HFFc6 (cell line): ENCODE data around the gene RNF144A. TPM values are rescaled to one million over a fixed set of nuclear protein-coding genes. Genes with fewer than 3 reads are reported as not detected.

ENCODE experiments used
- DNase-seq: peaks from one replicate; pipeline ENCODE4 v3.0.0-alpha.2; 2018
- H3K27ac Mint-ChIP-seq: 2 replicates; pipeline ENCODE4 v1.8.0; 2020; ENCODE audit warnings: mild to moderate bottlenecking, mixed read lengths
- H3K27me3 Mint-ChIP-seq: 2 replicates; pipeline ENCODE4 v1.8.0; 2021; ENCODE audit warnings: mild to moderate bottlenecking, moderate library complexity, mixed read lengths; ENCODE audit not compliant: insufficient read depth
- H3K36me3 Mint-ChIP-seq: 2 replicates; pipeline ENCODE4 v1.8.0; 2021; ENCODE audit warnings: low read depth, mixed read lengths
- H3K4me1 Mint-ChIP-seq: 2 replicates; pipeline ENCODE4 v1.8.0; 2020; ENCODE audit warnings: low read depth, mixed read lengths
- H3K4me3 Mint-ChIP-seq: 2 replicates; pipeline ENCODE4 v1.8.0; 2020; ENCODE audit warnings: mild to moderate bottlenecking, moderate library complexity, mixed read lengths
- H3K9me3 Mint-ChIP-seq: 2 replicates; pipeline ENCODE4 v1.8.0; 2020; ENCODE audit warnings: mild to moderate bottlenecking, mixed read lengths
- CTCF ChIP-seq: fragments of 200-600 bp; sonication (generic); IDR thresholded peaks from 2 replicates; pipeline ENCODE4 v1.5.0; 2021; ENCODE audit warnings: antibody characterized with exemption, mild to moderate bottlenecking
- total RNA-seq, 6 experiments: library from RNA; stranded (reverse); fragmentation: NEBNext Ultra II Directional; extraction: Animal tissue kit (Norgen Biotek cat#: 25700); gene quantifications; 2 replicates in 1 of 6; 3 replicates in 5 of 6; pipeline ENCODE4 v1.2.3, GENCODE V29; 2021

Gene RNF144A
- total RNA-seq, 6 experiments from 2014 or later = not detected

GRCh38 chr2:6986912-6987361 is 69.7 kb downstream of the RNF144A start:
- H3K9me3 Mint-ChIP-seq = peaks cover 60% of the 10 kb centered on the region
- no peaks in the 10 kb centered on the region for H3K4me1 Mint-ChIP-seq
- no peaks in the 10 kb centered on the region; the same call in 1 of the 2 replicates for H3K36me3 Mint-ChIP-seq
- no peak overlapping the region for H3K27ac Mint-ChIP-seq
- no peaks in the 10 kb centered on the region; the same call in 1 of the 2 replicates for H3K27me3 Mint-ChIP-seq
- TF ChIP-seq CTCF = no peak
- no peak overlapping the region for H3K4me3 Mint-ChIP-seq
- DNase-seq = no peak

GRCh38 chr2:6990871-6991270 is 73.7 kb downstream of the RNF144A start:
- peaks cover 61% of the 10 kb centered on the region for H3K9me3 Mint-ChIP-seq
- no peak for TF ChIP-seq CTCF
- no peaks in the 10 kb centered on the region; the same call in 1 of the 2 replicates for H3K27me3 Mint-ChIP-seq
- H3K4me3 Mint-ChIP-seq = no peak overlapping the region
- H3K36me3 Mint-ChIP-seq = no peaks in the 10 kb centered on the region
- H3K4me1 Mint-ChIP-seq = no peaks in the 10 kb centered on the region
- H3K27ac Mint-ChIP-seq = no peak overlapping the region
- DNase-seq = no peak

GRCh38 chr2:6992794-6993228 is 75.6 kb downstream of the RNF144A start:
- H3K9me3 Mint-ChIP-seq = peaks cover 51% of the 10 kb centered on the region
- H3K36me3 Mint-ChIP-seq = no peaks in the 10 kb centered on the region
- no peak overlapping the region for H3K27ac Mint-ChIP-seq
- no peaks in the 10 kb centered on the region for H3K27me3 Mint-ChIP-seq
- no peak overlapping the region for H3K4me3 Mint-ChIP-seq
- no peak for TF ChIP-seq CTCF
- no peaks in the 10 kb centered on the region for H3K4me1 Mint-ChIP-seq
- no peak for DNase-seq

- peaks cover 54% of the 10 kb centered on the region for H3K9me3 Mint-ChIP-seq
- no peaks in the 10 kb centered on the region for H3K27me3 Mint-ChIP-seq
- H3K4me1 Mint-ChIP-seq = no peaks in the 10 kb centered on the region
- no peak overlapping the region for H3K4me3 Mint-ChIP-seq
- H3K36me3 Mint-ChIP-seq = no peaks in the 10 kb centered on the region
- H3K27ac Mint-ChIP-seq = no peak overlapping the region
- TF ChIP-seq CTCF = no peak
- no peak for DNase-seq
Measured at GRCh38 chr2:6993229-6993640, 76.0 kb downstream of the RNF144A start.

GRCh38 chr2:6993936-6994335 is 76.7 kb downstream of the RNF144A start:
- Mint-ChIP-seq H3K27ac (no peak overlapping the region), H3K4me1 (no peaks in the 10 kb centered on the region), H3K27me3 (peaks cover 1% of the 10 kb centered on the region; the same call in 1 of the 2 replicates), H3K36me3 (no peaks in the 10 kb centered on the region), H3K9me3 (peaks cover 57% of the 10 kb centered on the region), H3K4me3 (no peak overlapping the region)
- DNase-seq = no peak
- TF ChIP-seq CTCF = no peak
